K562 (cell line): ENCODE results near the gene ADGRB2. TPM values are rescaled to one million over a fixed set of nuclear protein-coding genes. Genes with fewer than 3 reads are reported as not detected.

ENCODE experiments used
- ATAC-seq: fragments of 200-7000 bp; cut with Tn5 transposase; 3 replicates; pipeline ENCODE4 v1.9.1; 2020; ENCODE audit warnings: moderate library complexity
- BruUV-seq: library from RNA; stranded (reverse); fragments of 400-500 nt; replicated peaks from 2 replicates; lab custom pipeline; 2021; lab: Mats Ljungman, UMichigan
- CTCF ChIA-PET: fragments of 300-600 bp; formaldehyde crosslinking; extraction: SDS; loops from one replicate; lab custom pipeline; 2021; ENCODE audit warnings: low intra/inter-chr PET ratio; lab: Yijun Ruan, JAX
- POLR2A ChIA-PET: fragments of 300-600, 350-650 bp; sonication (Branson Sonifier 250); formaldehyde crosslinking; extraction: SDS; loops from one replicate; lab custom pipeline; 2021; ENCODE audit warnings: antibody characterized with exemption, inconsistent platforms; lab: Yijun Ruan, JAX
- DNase-seq, 4 experiments: peaks; one replicate each; pipeline versions ENCODE4 v3.0.0 to v3.0.0-alpha.2; 2011 to 2018; ENCODE audit warnings: low spot score in 3 of 4, mixed read lengths in 3 of 4; ENCODE audit errors: extremely low read depth in 1 of 4
- FAIRE-seq: peaks from 2 replicates; lab custom pipeline; 2011; peaks lifted over from hg19 to GRCh38; lab: Jason Lieb, UNC
- H2AFZ ChIP-seq: 2 replicates; pipeline ENCODE4 v1.6.0; 2011; ENCODE audit warnings: low read depth, low read length, control low read depth, inconsistent platforms
- H3K27ac ChIP-seq: fragments of 200-600 bp; 3 replicates; pipeline ENCODE4 v1.8.0; 2011; ENCODE audit warnings: low read depth, mild to moderate bottlenecking, control low read depth, inconsistent platforms, low read length, moderate library complexity, mixed read lengths; ENCODE audit errors: extremely low read depth
- H3K27me3 ChIP-seq, 2 experiments: fragments of 300-600 bp in 1 of 2; 2 replicates in 1 of 2; 3 replicates in 1 of 2; pipeline versions ENCODE4 v1.6.0 to v1.8.0; 2011; ENCODE audit warnings: inconsistent platforms in 2 of 2, low read length in 2 of 2, mild to moderate bottlenecking in 1 of 2, mixed read lengths in 1 of 2, moderate library complexity in 1 of 2; ENCODE audit not compliant: control insufficient read depth in 2 of 2, insufficient read depth in 2 of 2
- H3K36me3 ChIP-seq: fragments of 300-600 bp; 3 replicates; pipeline ENCODE4 v1.8.0; 2011; ENCODE audit warnings: mild to moderate bottlenecking, low read length, inconsistent platforms; ENCODE audit not compliant: control insufficient read depth, insufficient read depth
- H3K4me1 ChIP-seq, 2 experiments: fragments of 200-600 bp in 1 of 2; replicated peaks in 1 of 2; 2 replicates in 1 of 2; 3 replicates in 1 of 2; pipeline versions ENCODE4 v1.5.1 to v1.8.0; 2011; ENCODE audit warnings: inconsistent platforms in 2 of 2, low read length in 2 of 2, mild to moderate bottlenecking in 1 of 2, mixed read lengths in 1 of 2, moderate library complexity in 1 of 2; ENCODE audit not compliant: control insufficient read depth in 2 of 2, insufficient read depth in 2 of 2
- H3K4me2 ChIP-seq: 2 replicates; pipeline ENCODE4 v1.6.1; 2011; ENCODE audit warnings: low read length, control low read depth, inconsistent platforms, mixed read lengths; ENCODE audit not compliant: insufficient read depth
- H3K4me3 ChIP-seq: fragments of 200-600 bp; sonication (generic), shearing (Covaris generic); 2 replicates; pipeline ENCODE4 v1.5.1; 2016; ENCODE audit warnings: control low read depth, inconsistent platforms
- H3K79me2 ChIP-seq: fragments of 200-600 bp; 3 replicates; pipeline ENCODE4 v1.8.0; 2011; ENCODE audit warnings: low read length, inconsistent platforms; ENCODE audit not compliant: control insufficient read depth, insufficient read depth
- H3K9ac ChIP-seq, 2 experiments: 2 replicates each; pipeline versions ENCODE4 v1.6.0 to v1.6.1; 2011; ENCODE audit warnings: low read depth in 2 of 2, low read length in 2 of 2, control low read depth in 1 of 2, inconsistent platforms in 1 of 2, mild to moderate bottlenecking in 1 of 2, mixed read lengths in 1 of 2; ENCODE audit not compliant: insufficient read depth in 1 of 2
- H3K9me1 ChIP-seq: one replicate; pipeline ENCODE4 v1.6.0; 2011; ENCODE audit warnings: inconsistent platforms, mild to moderate bottlenecking, low read length, moderate library complexity; ENCODE audit not compliant: control insufficient read depth, insufficient read depth
- H3K9me3 ChIP-seq: replicated peaks from 2 replicates; pipeline ENCODE4 v1.5.1; 2011; ENCODE audit warnings: low read depth, low read length, inconsistent platforms; ENCODE audit not compliant: control insufficient read depth, insufficient read depth
- H4K20me1 ChIP-seq: replicated peaks from 2 replicates; pipeline ENCODE4 v1.6.1; 2011; ENCODE audit warnings: low read length, inconsistent platforms, mixed read lengths; ENCODE audit not compliant: control insufficient read depth, insufficient read depth
- CC2D1A ChIP-seq: fragments of 450-650 bp; IDR thresholded peaks from 2 replicates; pipeline ENCODE4 v1.6.1; 2017; ENCODE audit warnings: mild to moderate bottlenecking
- FOS ChIP-seq: IDR thresholded peaks from 3 replicates; pipeline ENCODE4 v1.6.1; 2011; ENCODE audit not compliant: insufficient read length; ENCODE audit errors: extremely low read depth
- GATAD2B ChIP-seq: fragments of 450-650 bp; IDR thresholded peaks from 2 replicates; pipeline ENCODE4 v1.6.1; 2017; ENCODE audit warnings: mild to moderate bottlenecking, borderline replicate concordance
- PHF20 ChIP-seq: fragments of 450-650 bp; IDR thresholded peaks from 2 replicates; pipeline ENCODE4 v1.6.1; 2018; ENCODE audit not compliant: partially characterized antibody
- PTBP1 ChIP-seq: fragments of 200-400 bp; formaldehyde crosslinking; IDR thresholded peaks from 2 replicates; pipeline ENCODE4 v1.6.1; 2017; ENCODE audit warnings: low read depth, low read length
- SPI1 ChIP-seq: IDR thresholded peaks from 2 replicates; pipeline ENCODE4 v1.6.1; 2011; ENCODE audit warnings: low read depth, low read length, control low read depth, borderline replicate concordance
- TAF1 ChIP-seq: IDR thresholded peaks from 2 replicates; pipeline ENCODE4 v1.6.1; 2011; ENCODE audit warnings: mild to moderate bottlenecking, low read length, moderate library complexity; ENCODE audit not compliant: insufficient read depth, control insufficient read depth, severe bottlenecking; ENCODE audit errors: extremely low read depth
- TFAM ChIP-seq: fragments of 250-450 bp; sonication (Bioruptor Pico); conservative IDR thresholded peaks from 2 replicates; pipeline ENCODE4 v1.5.0; 2021; ENCODE audit warnings: mild to moderate bottlenecking, moderate library complexity
- TOE1 ChIP-seq, 2 experiments: fragments of 450-650 bp in 1 of 2; sonication (generic) in 1 of 2; formaldehyde crosslinking in 1 of 2; IDR thresholded peaks; 2 replicates each; pipeline versions ENCODE4 v1.7.1 to v1.8.0; 2016 to 2022; ENCODE audit warnings: borderline replicate concordance in 2 of 2, mild to moderate bottlenecking in 2 of 2, antibody characterized with exemption in 1 of 2, inconsistent platforms in 1 of 2, low read depth in 1 of 2, missing genetic modification reagents in 1 of 2, moderate library complexity in 1 of 2
- ZNF133 ChIP-seq: fragments of 250-450 bp; sonication (Bioruptor Pico); IDR thresholded peaks from 2 replicates; pipeline ENCODE4 v1.4.0; 2020; ENCODE audit warnings: mild to moderate bottlenecking
- ZNF707 ChIP-seq: fragments of 250-450 bp; sonication (Bioruptor Pico); conservative IDR thresholded peaks from 2 replicates; pipeline ENCODE4 v1.8.0; 2022; ENCODE audit warnings: inconsistent platforms, mild to moderate bottlenecking, moderate library complexity
- ZNF75A ChIP-seq: fragments of 450-650 bp; formaldehyde crosslinking; IDR thresholded peaks from 2 replicates; pipeline ENCODE4 v1.4.0; 2020; ENCODE audit warnings: mild to moderate bottlenecking
- ZNF766 ChIP-seq: fragments of 200-800 bp; sonication (Bioruptor generic); conservative IDR thresholded peaks from 2 replicates; pipeline ENCODE4 v1.6.1; 2016; ENCODE audit warnings: missing genetic modification characterization, missing compliant biosample characterization
- ZSCAN32 ChIP-seq: fragments of 450-650 bp; formaldehyde crosslinking; IDR thresholded peaks from 2 replicates; pipeline ENCODE4 v1.4.0; 2020; ENCODE audit warnings: mild to moderate bottlenecking, moderate library complexity
- WGBS: fragments of 100-300 bp; shearing (Covaris generic); methylation state at CpG from one replicate; pipeline ENCODE4 v1.1.6; 2016; ENCODE audit warnings: low coverage, mixed read lengths; ENCODE audit not compliant: insufficient coverage; ENCODE audit errors: missing lambda C conversion rate; 5-methylcytosine and 5-hydroxymethylcytosine counted together
- in situ Hi-C: fragments of 300-500 bp; cut with MboI; formaldehyde crosslinking; loops from 4 replicates; pipeline ENCODE4 v1.15.0; 2018; ENCODE audit warnings: inconsistent platforms, mixed read lengths
- intact Hi-C: fragments of 100-400 bp; cut with micrococcal nuclease; formaldehyde crosslinking; loops from 2 replicates; pipeline ENCODE4 v1.14.2; 2022
- polyA plus RNA-seq, 8 experiments: library from polyadenylated mRNA; depleted of rRNA in 4 of 8; stranded (reverse) in 5 of 8; unstranded in 3 of 8; fragments of >200 nt; fragmentation: Nextera tagmentation in 2 of 8; fragmentation: Illumina TruSeq in 1 of 8; extraction: Ambion mirVana in 2 of 8; extraction: Trizol in 1 of 8; gene quantifications; 2 replicates each; pipeline versions ENCODE4 v1.2.1 to v1.2.3, GENCODE V29; 2011 to 2014; ENCODE audit warnings: inconsistent platforms in 1 of 8, missing spikeins in 1 of 8
- total RNA-seq, 7 experiments: library from RNA; depleted of rRNA in 6 of 7; stranded (reverse); fragments of >200 nt in 6 of 7; fragmentation: Illumina TruSeq in 2 of 7; extraction: Trizol in 2 of 7; gene quantifications; 2 replicates each; pipeline versions ENCODE4 v1.2.1 to v1.2.3, GENCODE V29; 2011 to 2021; ENCODE audit warnings: low replicate concordance in 1 of 7
- TF ChIP-seq, protein P1 (sequence below): fragments of 450-650 bp; formaldehyde crosslinking; IDR thresholded peaks from 2 replicates; pipeline ENCODE4 v1.4.0; 2020; ENCODE audit warnings: mild to moderate bottlenecking, moderate library complexity
- TF ChIP-seq, protein P2 (sequence below): sonication (generic); formaldehyde crosslinking; IDR thresholded peaks from 2 replicates; pipeline ENCODE4 v1.8.1; 2023; ENCODE audit warnings: mild to moderate bottlenecking, missing genetic modification reagents

ADGRB2 gene
- total and polyA plus RNA-seq, 9 of the 15 experiments (the other 6 are each of a cell fraction or from before 2014, with no cell fraction given): 0.04 to 0.23 (median 0.20) TPM; not detected in 2

DNA sequence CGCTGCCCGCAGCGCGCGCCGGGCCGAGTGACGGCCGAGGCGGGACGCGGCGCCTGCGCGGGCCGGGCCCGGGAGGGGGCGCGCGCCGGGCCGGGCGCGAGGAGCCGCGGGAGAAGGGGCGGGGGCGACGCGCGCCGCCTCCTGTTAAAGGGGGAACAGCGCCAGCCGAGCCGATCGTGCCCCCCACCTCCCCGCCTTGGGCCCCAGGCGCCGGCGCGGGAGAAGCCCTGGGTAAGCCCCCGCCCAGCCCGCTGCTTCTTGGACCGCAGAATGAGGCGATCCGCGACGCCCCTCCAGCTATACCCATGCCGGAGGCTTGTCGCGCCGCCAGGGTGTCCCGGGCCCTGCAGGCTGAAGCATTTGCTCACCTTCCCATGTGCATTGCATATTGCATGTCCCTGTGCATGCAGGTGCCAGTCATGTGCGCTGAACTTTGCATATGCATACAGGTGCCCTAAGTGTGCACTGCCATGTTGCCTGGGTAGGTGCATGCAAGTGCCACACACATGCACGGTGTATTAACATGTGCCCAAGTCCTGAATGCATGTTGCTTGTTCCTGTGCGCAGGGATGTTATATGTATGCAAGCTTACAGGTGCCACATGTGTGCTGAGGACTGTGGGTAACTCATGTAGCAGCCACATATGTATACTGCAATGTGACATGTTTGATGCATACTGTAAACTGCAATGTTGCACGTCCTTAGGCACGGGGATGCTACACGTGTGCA, at the start of gene ADGRB2 (continued):
- no peak for TF ChIP-seq ZNF766 (CRISPR knock-in tag)
- TF ChIP-seq, protein P1, sequence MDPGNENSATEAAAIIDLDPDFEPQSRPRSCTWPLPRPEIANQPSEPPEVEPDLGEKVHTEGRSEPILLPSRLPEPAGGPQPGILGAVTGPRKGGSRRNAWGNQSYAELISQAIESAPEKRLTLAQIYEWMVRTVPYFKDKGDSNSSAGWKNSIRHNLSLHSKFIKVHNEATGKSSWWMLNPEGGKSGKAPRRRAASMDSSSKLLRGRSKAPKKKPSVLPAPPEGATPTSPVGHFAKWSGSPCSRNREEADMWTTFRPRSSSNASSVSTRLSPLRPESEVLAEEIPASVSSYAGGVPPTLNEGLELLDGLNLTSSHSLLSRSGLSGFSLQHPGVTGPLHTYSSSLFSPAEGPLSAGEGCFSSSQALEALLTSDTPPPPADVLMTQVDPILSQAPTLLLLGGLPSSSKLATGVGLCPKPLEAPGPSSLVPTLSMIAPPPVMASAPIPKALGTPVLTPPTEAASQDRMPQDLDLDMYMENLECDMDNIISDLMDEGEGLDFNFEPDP (CRISPR knock-in tag): no peak

- ChIA-PET POLR2A (interaction anchor here (0.6 to 1.2 kb wide), 5 partner anchors 8 to 145 kb away, joined by 3 to 6 read pairs (median 3); no protein-coding TSS in a partner anchor), CTCF (no interaction called here)
- Histone ChIP-seq H3K27me3 (no peaks in the 10 kb centered on the region), H3K9me1 (no peaks in the 10 kb centered on the region), H3K9ac (no peak overlapping the region), H3K36me3 (no peaks in the 10 kb centered on the region), H3K4me1 (peaks cover 11 to 24% of the 10 kb centered on the region in 2 experiments; a peak in 4 of 5 replicates), H3K79me2 (no peaks in the 10 kb centered on the region), H3K27ac (no peak overlapping the region), H2AFZ (no peak overlapping the region), H3K4me3 (no peak overlapping the region), H3K9me3 (no peaks in the 10 kb centered on the region), H3K4me2 (no peak overlapping the region), H4K20me1 (no peaks in the 10 kb centered on the region)
- no TSS peak for BruUV-seq
- DNase-seq (peak in 2 of 4 experiments; percentile 8 to 13), FAIRE-seq (no peak), ATAC-seq (no peak)
- 36% methylated on average over 9 of the region's 9 CpGs for WGBS
- intact Hi-C loops (loop anchor here (10.0 kb wide), 1 partner anchor 253 kb away; no protein-coding TSS in a partner anchor), in situ Hi-C loops (no loop called here)
- no peak for TF ChIP-seq TOE1 (IDR thresholded peaks at IDR 0.05; ENCODE audit: borderline replicate concordance)
- TF ChIP-seq TOE1 (CRISPR knock-in tag; IDR thresholded peaks at IDR 0.05; ENCODE audit: borderline replicate concordance, low read depth): no peak
- no peak for TF ChIP-seq ZNF75A (CRISPR knock-in tag)
- no peak for TF ChIP-seq FOS
- TF ChIP-seq ZSCAN32 (CRISPR knock-in tag): no peak
- TF ChIP-seq ZNF133 (CRISPR knock-in tag): no peak
- no peak for TF ChIP-seq PTBP1
- no peak for TF ChIP-seq ZNF707 (CRISPR knock-in tag)
- TF ChIP-seq SPI1: peak; percentile 82
- TF ChIP-seq TAF1: no peak
- TF ChIP-seq, protein P2, sequence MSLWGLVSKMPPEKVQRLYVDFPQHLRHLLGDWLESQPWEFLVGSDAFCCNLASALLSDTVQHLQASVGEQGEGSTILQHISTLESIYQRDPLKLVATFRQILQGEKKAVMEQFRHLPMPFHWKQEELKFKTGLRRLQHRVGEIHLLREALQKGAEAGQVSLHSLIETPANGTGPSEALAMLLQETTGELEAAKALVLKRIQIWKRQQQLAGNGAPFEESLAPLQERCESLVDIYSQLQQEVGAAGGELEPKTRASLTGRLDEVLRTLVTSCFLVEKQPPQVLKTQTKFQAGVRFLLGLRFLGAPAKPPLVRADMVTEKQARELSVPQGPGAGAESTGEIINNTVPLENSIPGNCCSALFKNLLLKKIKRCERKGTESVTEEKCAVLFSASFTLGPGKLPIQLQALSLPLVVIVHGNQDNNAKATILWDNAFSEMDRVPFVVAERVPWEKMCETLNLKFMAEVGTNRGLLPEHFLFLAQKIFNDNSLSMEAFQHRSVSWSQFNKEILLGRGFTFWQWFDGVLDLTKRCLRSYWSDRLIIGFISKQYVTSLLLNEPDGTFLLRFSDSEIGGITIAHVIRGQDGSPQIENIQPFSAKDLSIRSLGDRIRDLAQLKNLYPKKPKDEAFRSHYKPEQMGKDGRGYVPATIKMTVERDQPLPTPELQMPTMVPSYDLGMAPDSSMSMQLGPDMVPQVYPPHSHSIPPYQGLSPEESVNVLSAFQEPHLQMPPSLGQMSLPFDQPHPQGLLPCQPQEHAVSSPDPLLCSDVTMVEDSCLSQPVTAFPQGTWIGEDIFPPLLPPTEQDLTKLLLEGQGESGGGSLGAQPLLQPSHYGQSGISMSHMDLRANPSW (CRISPR knock-in tag): no peak
- TF ChIP-seq TFAM (CRISPR knock-in tag): no peak
- TF ChIP-seq PHF20: peak; percentile 52
- TF ChIP-seq GATAD2B: no peak
- TF ChIP-seq CC2D1A: no peak
Observed at GRCh38 chr1:31812158-31812829, 48.2 kb upstream of the ADGRB2 start.
